Smooth muscle cell (in vitro differentiated cells): ENCODE results near the gene POLR2F. TPM values are rescaled to one million over a fixed set of nuclear protein-coding genes. Genes with fewer than 3 reads are reported as not detected.

Experiments
- DNase-seq: peaks from one replicate; lab custom pipeline; 2025; ENCODE audit not compliant: unreplicated experiment; lab: John Stamatoyannopoulos, UW
- H2AFZ ChIP-seq: fragments of 200-600 bp; sonication (generic); 2 replicates; pipeline ENCODE4 v1.6.0; 2016; ENCODE audit warnings: antibody characterized with exemption, low read depth, mild to moderate bottlenecking
- H3F3A ChIP-seq: fragments of 200-600 bp; sonication (generic); 2 replicates; pipeline ENCODE4 v1.6.0; 2017; ENCODE audit warnings: antibody characterized with exemption, low read depth
- H3K27ac ChIP-seq: fragments of 200-600 bp; sonication (generic); 2 replicates; pipeline ENCODE4 v1.5.1; 2016; ENCODE audit warnings: low read depth, mild to moderate bottlenecking
- H3K27me3 ChIP-seq: fragments of 200-600 bp; sonication (generic); 2 replicates; pipeline ENCODE4 v1.6.1; 2016; ENCODE audit warnings: low read depth, mild to moderate bottlenecking
- H3K36me3 ChIP-seq: fragments of 200-600 bp; sonication (generic); 2 replicates; pipeline ENCODE4 v1.5.1; 2016; ENCODE audit warnings: low read depth
- H3K4me1 ChIP-seq: fragments of 200-600 bp; sonication (generic); 2 replicates; pipeline ENCODE4 v1.5.1; 2016; ENCODE audit warnings: low read depth
- H3K4me2 ChIP-seq: fragments of 200-600 bp; sonication (generic); 2 replicates; pipeline ENCODE4 v1.6.0; 2016; ENCODE audit warnings: mild to moderate bottlenecking
- H3K4me3 ChIP-seq: fragments of 200-600 bp; sonication (generic); 2 replicates; pipeline ENCODE4 v1.5.1; 2016; ENCODE audit warnings: mild to moderate bottlenecking
- H3K79me2 ChIP-seq: fragments of 200-600 bp; sonication (generic); 2 replicates; pipeline ENCODE4 v1.6.0; 2016; ENCODE audit warnings: low read depth, mild to moderate bottlenecking
- H3K9ac ChIP-seq: fragments of 200-600 bp; sonication (generic); 2 replicates; pipeline ENCODE4 v1.6.0; 2016; ENCODE audit warnings: low read depth
- H3K9me3 ChIP-seq: fragments of 200-600 bp; sonication (generic); replicated peaks from 2 replicates; pipeline ENCODE4 v1.5.1; 2016; ENCODE audit warnings: low read depth
- H4K20me1 ChIP-seq: fragments of 200-600 bp; sonication (generic); 2 replicates; pipeline ENCODE4 v1.6.0; 2016; ENCODE audit warnings: low read depth
- WGBS: methylation state at CpG from one replicate; pipeline ENCODE4 v1.1.7; 2016; ENCODE audit warnings: low lambda C conversion rate; 5-methylcytosine and 5-hydroxymethylcytosine counted together
- polyA plus RNA-seq: library from polyadenylated mRNA; unstranded; fragments of >200 nt; fragmentation: Nextera tagmentation; extraction: Ambion mirVana; gene quantifications from 2 replicates; pipeline ENCODE4 v1.2.1, GENCODE V29; 2016
- total RNA-seq: library from RNA; depleted of rRNA; stranded (reverse); fragments of >200 nt; gene quantifications from 2 replicates; pipeline ENCODE4 v1.2.3, GENCODE V29; 2014
- TF ChIP-seq, protein P1 (sequence below): fragments of 200-600 bp; sonication (generic); IDR thresholded peaks from 2 replicates; pipeline ENCODE4 v1.5.1; 2017; ENCODE audit warnings: borderline replicate concordance, mild to moderate bottlenecking, antibody characterized with exemption; ENCODE audit not compliant: insufficient read depth, poor library complexity, severe bottlenecking

POLR2F gene
- total and polyA plus RNA-seq, 2 experiments from 2014 or later: 29.0 to 138 TPM

DNA sequence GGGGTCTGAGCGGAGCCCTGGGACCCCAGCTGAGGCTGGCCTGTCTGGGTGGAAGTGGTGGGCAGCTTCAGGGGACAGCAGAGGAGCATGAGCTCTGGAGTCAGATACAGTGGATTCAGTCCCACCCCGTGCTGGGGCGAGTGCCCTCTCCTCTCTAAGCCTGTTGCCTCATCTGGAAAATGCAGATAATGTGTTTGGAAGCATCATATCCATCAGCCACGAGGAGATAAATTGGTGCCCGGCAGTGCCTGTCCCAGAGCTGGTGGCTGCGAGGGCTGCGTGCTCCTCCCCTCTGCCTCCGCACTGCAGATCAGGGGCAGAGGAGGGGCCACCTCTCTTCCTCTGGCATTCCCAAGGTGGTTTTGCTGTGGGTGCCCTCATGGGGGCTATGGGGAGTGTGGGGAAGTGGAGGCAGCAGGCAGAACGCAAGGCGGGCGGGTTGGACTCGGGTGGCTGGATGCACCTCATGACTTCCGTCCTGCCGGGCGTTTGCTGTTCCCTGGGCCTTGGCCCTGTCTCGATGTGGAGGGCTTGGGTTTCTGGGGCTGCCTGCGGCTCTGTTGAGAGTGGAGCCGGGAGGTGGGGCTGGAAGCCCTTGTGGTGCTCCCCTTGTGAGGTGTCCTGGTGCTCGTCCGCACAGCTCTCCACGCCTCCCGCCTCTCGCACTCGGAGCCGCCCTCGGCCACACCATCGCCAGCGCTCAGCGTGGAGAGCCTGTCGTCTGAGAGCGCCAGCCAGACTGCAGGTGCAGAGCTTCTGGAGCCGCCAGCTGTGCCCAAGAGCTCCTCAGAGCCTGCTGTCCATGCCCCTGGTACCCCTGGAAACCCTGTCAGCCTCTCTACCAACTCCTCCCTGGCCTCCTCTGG is 26.5 kb upstream of the POLR2F start:
- H3K27me3 ChIP-seq: no peaks in the 10 kb centered on the region
- H3F3A ChIP-seq: peaks cover 4% of the 10 kb centered on the region
- H4K20me1 ChIP-seq: peaks cover 27% of the 10 kb centered on the region
- no peaks in the 10 kb centered on the region for H3K4me1 ChIP-seq
- H3K79me2 ChIP-seq: no peaks in the 10 kb centered on the region
- H2AFZ ChIP-seq: no peak overlapping the region
- no peak overlapping the region for H3K27ac ChIP-seq
- no peak for DNase-seq
- no peak overlapping the region for H3K4me2 ChIP-seq
- no peaks in the 10 kb centered on the region for H3K9me3 ChIP-seq
- peaks cover 4% of the 10 kb centered on the region for H3K36me3 ChIP-seq
- no peak overlapping the region for H3K4me3 ChIP-seq
- H3K9ac ChIP-seq: no peak overlapping the region
- TF ChIP-seq, protein P1, sequence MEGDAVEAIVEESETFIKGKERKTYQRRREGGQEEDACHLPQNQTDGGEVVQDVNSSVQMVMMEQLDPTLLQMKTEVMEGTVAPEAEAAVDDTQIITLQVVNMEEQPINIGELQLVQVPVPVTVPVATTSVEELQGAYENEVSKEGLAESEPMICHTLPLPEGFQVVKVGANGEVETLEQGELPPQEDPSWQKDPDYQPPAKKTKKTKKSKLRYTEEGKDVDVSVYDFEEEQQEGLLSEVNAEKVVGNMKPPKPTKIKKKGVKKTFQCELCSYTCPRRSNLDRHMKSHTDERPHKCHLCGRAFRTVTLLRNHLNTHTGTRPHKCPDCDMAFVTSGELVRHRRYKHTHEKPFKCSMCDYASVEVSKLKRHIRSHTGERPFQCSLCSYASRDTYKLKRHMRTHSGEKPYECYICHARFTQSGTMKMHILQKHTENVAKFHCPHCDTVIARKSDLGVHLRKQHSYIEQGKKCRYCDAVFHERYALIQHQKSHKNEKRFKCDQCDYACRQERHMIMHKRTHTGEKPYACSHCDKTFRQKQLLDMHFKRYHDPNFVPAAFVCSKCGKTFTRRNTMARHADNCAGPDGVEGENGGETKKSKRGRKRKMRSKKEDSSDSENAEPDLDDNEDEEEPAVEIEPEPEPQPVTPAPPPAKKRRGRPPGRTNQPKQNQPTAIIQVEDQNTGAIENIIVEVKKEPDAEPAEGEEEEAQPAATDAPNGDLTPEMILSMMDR: no peak
- WGBS: 97% methylated on average over 15 of the region's 32 CpGs

DNA sequence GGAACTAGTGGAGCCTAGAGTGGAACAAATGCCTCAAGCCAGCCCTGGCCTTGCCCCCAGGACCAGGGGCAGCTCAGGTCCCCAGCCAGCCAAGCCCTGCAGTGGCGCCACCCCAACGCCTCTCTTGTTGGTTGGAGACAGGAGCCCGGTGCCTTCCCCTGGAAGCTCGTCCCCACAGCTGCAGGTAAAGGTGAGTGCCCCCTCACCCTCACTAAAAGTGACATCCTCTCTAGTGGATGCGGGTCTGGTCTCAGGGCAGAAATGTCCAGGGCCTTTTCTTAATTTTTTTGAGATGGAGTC is 25.9 kb upstream of the POLR2F start:
- Histone ChIP-seq H3K4me1 (no peaks in the 10 kb centered on the region), H3K79me2 (no peaks in the 10 kb centered on the region), H3K27ac (no peak overlapping the region), H3K27me3 (no peaks in the 10 kb centered on the region), H3K4me2 (no peak overlapping the region), H3K9ac (no peak overlapping the region), H3F3A (peaks cover 5% of the 10 kb centered on the region), H3K9me3 (no peaks in the 10 kb centered on the region), H3K4me3 (no peak overlapping the region), H2AFZ (no peak overlapping the region), H4K20me1 (peaks cover 27% of the 10 kb centered on the region), H3K36me3 (peaks cover 4% of the 10 kb centered on the region)
- DNase-seq: no peak
- TF ChIP-seq, protein P1: no peak
- 96% methylated on average over 5 of the region's 5 CpGs for WGBS

DNA sequence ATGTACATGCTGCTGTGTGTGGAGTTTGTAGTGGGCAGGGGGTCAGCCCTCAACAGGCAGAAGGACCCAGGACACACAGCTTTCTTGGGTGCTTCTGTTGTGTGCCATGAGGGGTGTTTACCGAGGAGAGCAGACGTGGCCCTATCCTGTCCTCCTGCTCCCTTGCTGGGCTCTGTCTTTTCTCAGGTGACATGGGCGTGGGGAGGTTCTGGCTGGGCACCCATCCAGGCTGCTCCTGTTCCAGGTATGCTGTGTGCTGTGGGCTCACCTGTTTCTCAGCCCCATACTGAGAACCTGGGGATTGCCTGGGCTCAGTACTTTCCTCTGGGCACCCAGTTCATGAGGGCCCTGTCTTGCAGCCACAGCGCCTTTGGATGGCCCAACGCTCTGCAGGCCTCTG is 24.1 kb upstream of the POLR2F start:
- Histone ChIP-seq H3K4me2 (no peak overlapping the region), H3K9me3 (no peaks in the 10 kb centered on the region), H3K27ac (no peak overlapping the region), H3K79me2 (no peaks in the 10 kb centered on the region), H3K36me3 (peaks cover 4% of the 10 kb centered on the region), H3K4me1 (no peaks in the 10 kb centered on the region), H3K27me3 (no peaks in the 10 kb centered on the region), H3K4me3 (no peak overlapping the region), H3F3A (peaks cover 5% of the 10 kb centered on the region), H3K9ac (no peak overlapping the region), H4K20me1 (peaks cover 33% of the 10 kb centered on the region), H2AFZ (no peak overlapping the region)
- TF ChIP-seq, protein P1: no peak
- 98% methylated on average over 5 of the region's 5 CpGs for WGBS
- no peak for DNase-seq
